Endothelial cell of umbilical vein (primary cell): ENCODE results near the gene STK32A.

ENCODE experiments used
- CTCF ChIP-seq, 2 donors: IDR thresholded peaks; 1 replicate in 1 of 2; 2 replicates in 1 of 2; pipeline ENCODE4 v1.5.1; 2011; ENCODE audit warnings: low read length in 2 of 2, mild to moderate bottlenecking in 2 of 2, moderate library complexity in 2 of 2, control low read depth in 1 of 2, inconsistent platforms in 1 of 2, low read depth in 1 of 2; ENCODE audit not compliant: insufficient read depth in 1 of 2; ENCODE audit errors: extremely low read depth in 1 of 2
- EZH2 ChIP-seq: IDR thresholded peaks from 2 replicates; pipeline ENCODE4 v1.6.1; 2012; ENCODE audit warnings: borderline replicate concordance, low read depth, mild to moderate bottlenecking, moderate library complexity, low read length, inconsistent platforms; ENCODE audit not compliant: severe bottlenecking
- MAX ChIP-seq: IDR thresholded peaks from 2 replicates; pipeline ENCODE4 v1.6.1; 2011; ENCODE audit not compliant: insufficient read depth, insufficient read length
- MYC ChIP-seq: IDR thresholded peaks from one replicate; pipeline ENCODE4 v1.6.1; 2011; ENCODE audit warnings: mild to moderate bottlenecking, low read depth, low read length
- POLR2A ChIP-seq: IDR thresholded peaks from 2 replicates; pipeline ENCODE4 v1.6.1; 2012; ENCODE audit warnings: low read depth, mild to moderate bottlenecking, control low read depth, low read length
- POLR2AphosphoS5 ChIP-seq: IDR thresholded peaks from 2 replicates; pipeline ENCODE4 v1.6.1; 2012; ENCODE audit warnings: low read depth, mild to moderate bottlenecking, control low read depth, low read length, moderate library complexity; ENCODE audit not compliant: insufficient read depth

DNA sequence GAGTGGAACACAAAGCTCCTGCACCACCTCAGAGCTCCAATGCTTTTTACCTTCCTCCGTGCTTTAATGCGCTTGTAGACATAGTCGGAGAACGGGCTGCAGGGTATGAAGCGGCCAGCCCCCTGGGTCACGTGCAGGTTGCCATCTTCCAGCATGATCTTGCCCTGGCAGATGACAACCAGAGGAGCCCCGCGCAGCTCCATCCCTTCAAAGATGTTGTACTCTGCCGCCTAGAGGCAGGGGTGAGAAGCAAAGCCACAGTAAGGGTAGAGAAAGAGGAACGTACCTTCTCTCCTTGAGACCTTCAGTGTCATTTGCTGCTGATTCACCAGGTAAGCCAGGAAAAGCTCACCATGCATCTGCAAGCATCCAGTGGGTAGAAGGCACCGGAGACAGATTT lies 162.8 kb downstream of the STK32A start:
- no peak for TF ChIP-seq CTCF (IDR thresholded peaks at IDR 0.05; ENCODE audit: extremely low read depth in 1 of 2, insufficient read depth in 1 of 2, low read depth in 1 of 2, low read length in 2 of 2)
- TF ChIP-seq EZH2, result no peak
- TF ChIP-seq POLR2A, result no peak
- TF ChIP-seq MAX, result no peak
- no peak for TF ChIP-seq POLR2AphosphoS5
- no peak for TF ChIP-seq MYC
